Measurements from ENCODE around the gene LRRC40. TPM values are rescaled to one million over a fixed set of nuclear protein-coding genes. Genes with fewer than 3 reads are reported as not detected.

Gene LRRC40
- polyA plus RNA-seq, 1 experiment, result 20.6 TPM

- CTCF ChIA-PET, result interaction anchor here (0.6 to 0.8 kb wide), 3 partner anchors 23 to 363 kb away, joined by 3 to 4 read pairs (median 3); no protein-coding TSS in a partner anchor
- POLR2A ChIA-PET, result no interaction called here
- no peak for TF ChIP-seq CTCF (IDR thresholded peaks at IDR 0.05; ENCODE audit: low read depth, low read length)
- DNase-seq (ENCODE audit: low read depth, low spot score), result no peak
- Histone ChIP-seq H3K27me3 (ENCODE audit: control insufficient read depth, insufficient read depth, low read length) (no peaks in the 10 kb centered on the region), H3K9me3 (ENCODE audit: control insufficient read depth, insufficient read depth, low read length) (no peaks in the 10 kb centered on the region), H3K4me3 (ENCODE audit: low read depth, low read length) (no peak overlapping the region), H3K27ac (ENCODE audit: low read depth, low read length) (no peak overlapping the region)
These were observed 51.6 kb downstream of the LRRC40 start for GRCh38 chr1:70153739-70154138.

GRCh38 chr1:70150444-70150843 lies 54.9 kb downstream of the LRRC40 start:
- DNase-seq (ENCODE audit: low read depth, low spot score), result no peak
- Histone ChIP-seq H3K27ac (ENCODE audit: low read depth, low read length) (no peak overlapping the region), H3K9me3 (ENCODE audit: control insufficient read depth, insufficient read depth, low read length) (no peaks in the 10 kb centered on the region), H3K27me3 (ENCODE audit: control insufficient read depth, insufficient read depth, low read length) (no peaks in the 10 kb centered on the region), H3K4me3 (ENCODE audit: low read depth, low read length) (no peak overlapping the region)
- POLR2A ChIA-PET, result no interaction called here
- CTCF ChIA-PET, result interaction anchor here (0.5 to 3.4 kb wide), 4 partner anchors 8 to 116 kb away, joined by 3 to 15 read pairs (median 5); no protein-coding TSS in a partner anchor
- no peak for TF ChIP-seq CTCF (IDR thresholded peaks at IDR 0.05; ENCODE audit: low read depth, low read length)

- ChIA-PET CTCF (interaction anchor here (0.8 to 1.7 kb wide), 3 partner anchors 13 to 112 kb away, joined by 3 to 11 read pairs (median 6); no protein-coding TSS in a partner anchor), POLR2A (no interaction called here)
- no peak overlapping the region for H3K4me3 ChIP-seq (ENCODE audit: low read depth, low read length)
- H3K9me3 ChIP-seq (ENCODE audit: control insufficient read depth, insufficient read depth, low read length), result no peaks in the 10 kb centered on the region
- DNase-seq (ENCODE audit: low read depth, low spot score), result no peak
- no peak for TF ChIP-seq CTCF (IDR thresholded peaks at IDR 0.05; ENCODE audit: low read depth, low read length)
- H3K27me3 ChIP-seq (ENCODE audit: control insufficient read depth, insufficient read depth, low read length), result no peaks in the 10 kb centered on the region
- H3K27ac ChIP-seq (ENCODE audit: low read depth, low read length), result no peak overlapping the region
These were observed 58.9 kb downstream of the LRRC40 start for GRCh38 chr1:70146488-70146887.

- DNase-seq (ENCODE audit: low read depth, low spot score), result no peak
- peak; percentile 52 for TF ChIP-seq CTCF (IDR thresholded peaks at IDR 0.05; ENCODE audit: low read depth, low read length)
- H3K9me3 ChIP-seq (ENCODE audit: control insufficient read depth, insufficient read depth, low read length), result no peaks in the 10 kb centered on the region
- H3K27ac ChIP-seq (ENCODE audit: low read depth, low read length), result no peak overlapping the region
- H3K27me3 ChIP-seq (ENCODE audit: control insufficient read depth, insufficient read depth, low read length), result no peaks in the 10 kb centered on the region
- H3K4me3 ChIP-seq (ENCODE audit: low read depth, low read length), result no peak overlapping the region
- CTCF ChIA-PET, result interaction anchor here (0.7 to 4.0 kb wide), 37 partner anchors 9 to 1673 kb away, joined by 3 to 91 read pairs (median 4); partner anchors contain the start of gene SRSF11
- POLR2A ChIA-PET, result interaction anchor here (1.1 kb wide), 1 partner anchor 52 kb away, joined by 3 read pairs; no protein-coding TSS in a partner anchor
These were observed 62.2 kb downstream of the LRRC40 start for GRCh38 chr1:70143048-70143659.

GRCh38 chr1:70142075-70142474 lies 63.3 kb downstream of the LRRC40 start:
- POLR2A ChIA-PET, result interaction anchor here (1.1 kb wide), 1 partner anchor 51 kb away, joined by 3 read pairs; no protein-coding TSS in a partner anchor
- CTCF ChIA-PET, result interaction anchor here (0.6 to 4.0 kb wide), 17 partner anchors 10 to 1672 kb away, joined by 3 to 91 read pairs (median 4); no protein-coding TSS in a partner anchor
- Histone ChIP-seq H3K27me3 (ENCODE audit: control insufficient read depth, insufficient read depth, low read length) (no peaks in the 10 kb centered on the region), H3K9me3 (ENCODE audit: control insufficient read depth, insufficient read depth, low read length) (no peaks in the 10 kb centered on the region), H3K27ac (ENCODE audit: low read depth, low read length) (no peak overlapping the region), H3K4me3 (ENCODE audit: low read depth, low read length) (no peak overlapping the region)
- TF ChIP-seq CTCF (IDR thresholded peaks at IDR 0.05; ENCODE audit: low read depth, low read length), result peak; percentile 60
- no peak for DNase-seq (ENCODE audit: low read depth, low spot score)

Data from AG04450 (cell line).